ENCODE results near the gene PAQR9. TPM values are rescaled to one million over a fixed set of nuclear protein-coding genes. Genes with fewer than 3 reads are reported as not detected.

PAQR9 gene
- polyA plus RNA-seq, 2 of the 4 experiments (the other 2 are of a cell fraction), result 3.0 to 3.1 TPM

- H3K4me3 ChIP-seq, result no peak overlapping the region
- ATAC-seq (no peak; a peak in 1 of 6 replicates), FAIRE-seq (no peak), DNase-seq (ENCODE audit: low read depth in 1 of 2, low spot score in 1 of 2) (no peak)
- H3K4me1 ChIP-seq, result no peaks in the 10 kb centered on the region
- H3K27ac ChIP-seq, result no peak overlapping the region
- TF ChIP-seq EHMT2 (IDR thresholded peaks at IDR 0.05; ENCODE audit: low read depth) (no peak), GATA3 (IDR thresholded peaks at IDR 0.05; ENCODE audit: borderline replicate concordance) (no peak)
- 96% methylated on average over 25 of the region's 35 CpGs for WGBS (ENCODE audit: missing lambda C conversion rate)
- CTCF ChIA-PET, result interaction anchor here (0.7 to 3.1 kb wide), 7 partner anchors 10 to 907 kb away, joined by 3 to 13 read pairs (median 3); no protein-coding TSS in a partner anchor
- H3K9me3 ChIP-seq, result no peaks in the 10 kb centered on the region
- no peak overlapping the region for H3K4me2 ChIP-seq
- POLR2A ChIA-PET, result no interaction called here
Observed at GRCh38 chr3:142947352-142947751, 16.1 kb downstream of the PAQR9 start.

GRCh38 chr3:142946861-142947260 is 16.6 kb downstream of the PAQR9 start:
- ATAC-seq (no peak), DNase-seq (ENCODE audit: low read depth in 1 of 2, low spot score in 1 of 2) (no peak), FAIRE-seq (no peak)
- POLR2A ChIA-PET, result no interaction called here
- WGBS (ENCODE audit: missing lambda C conversion rate), result 57% methylated on average over 8 of the region's 8 CpGs
- H3K4me1 ChIP-seq, result no peaks in the 10 kb centered on the region
- H3K4me2 ChIP-seq, result no peak overlapping the region
- H3K9me3 ChIP-seq, result no peaks in the 10 kb centered on the region
- CTCF ChIA-PET, result interaction anchor here (0.7 to 3.1 kb wide), 5 partner anchors 10 to 907 kb away, joined by 3 to 13 read pairs (median 3); no protein-coding TSS in a partner anchor
- TF ChIP-seq HOXA7 (CRISPR knock-in tag; IDR thresholded peaks at IDR 0.05) (no peak), POLR2AphosphoS2 (conservative IDR thresholded peaks at IDR 0.05; ENCODE audit: low read length) (no peak), SMC3 (IDR thresholded peaks at IDR 0.05) (no peak), CBX8 (IDR thresholded peaks at IDR 0.05) (no peak)
- H3K4me3 ChIP-seq, result no peak overlapping the region
- H3K27ac ChIP-seq, result no peak overlapping the region

- TF ChIP-seq CBX2 (IDR thresholded peaks at IDR 0.05; ENCODE audit: borderline replicate concordance, low read depth) (no peak), TP53 (CRISPR knock-in tag; IDR thresholded peaks at IDR 0.05) (no peak), NFE2L2 (conservative IDR thresholded peaks at IDR 0.05; ENCODE audit: low read length) (no peak), CTCF (IDR thresholded peaks at IDR 0.05) (no peak), KDM1A (IDR thresholded peaks at IDR 0.05; ENCODE audit: low read depth) (no peak), HEYL (CRISPR knock-in tag; IDR thresholded peaks at IDR 0.05) (no peak), HES2 (IDR thresholded peaks at IDR 0.05) (no peak), CBX8 (IDR thresholded peaks at IDR 0.05) (no peak), GATA3 (IDR thresholded peaks at IDR 0.05; ENCODE audit: borderline replicate concordance) (no peak), NR3C1 (IDR thresholded peaks at IDR 0.05) (no peak), HOXB13 (CRISPR knock-in tag; IDR thresholded peaks at IDR 0.05; ENCODE audit: low read depth) (no peak), RFX5 (IDR thresholded peaks at IDR 0.05) (no peak), BHLHE40 (IDR thresholded peaks at IDR 0.05; ENCODE audit: low read depth, low read length) (no peak), CHD4 (IDR thresholded peaks at IDR 0.05; ENCODE audit: borderline replicate concordance) (no peak), PHF8 (IDR thresholded peaks at IDR 0.05; ENCODE audit: borderline replicate concordance, low read depth) (no peak), KDM5A (IDR thresholded peaks at IDR 0.05) (no peak), PBX3 (IDR thresholded peaks at IDR 0.05) (no peak), HDAC2 (IDR thresholded peaks at IDR 0.05) (no peak), MAZ (IDR thresholded peaks at IDR 0.05; ENCODE audit: borderline replicate concordance, low read depth, low read length) (no peak)
- FAIRE-seq (no peak), ATAC-seq (no peak), DNase-seq (ENCODE audit: low read depth in 1 of 2, low spot score in 1 of 2) (no peak)
- Histone ChIP-seq H3K4me2 (no peak overlapping the region), H3K9me3 (no peaks in the 10 kb centered on the region), H3K4me3 (no peak overlapping the region), H3K4me1 (no peaks in the 10 kb centered on the region), H3K27ac (no peak overlapping the region)
- 78% methylated on average over 3 of the region's 4 CpGs for WGBS (ENCODE audit: missing lambda C conversion rate)
- ChIA-PET POLR2A (no interaction called here), CTCF (interaction anchor here (1.1 kb wide), 1 partner anchor 9 kb away, joined by 3 read pairs; no protein-coding TSS in a partner anchor)
Observed at GRCh38 chr3:142945023-142945422, 18.5 kb downstream of the PAQR9 start.
